Body of pancreas (tissue), 4 donors: ENCODE data around the gene VMAC. TPM values are rescaled to one million over a fixed set of nuclear protein-coding genes. Genes with fewer than 3 reads are reported as not detected.

ENCODE experiments used
- ATAC-seq: fragments of 150-250 bp; one replicate; pipeline ENCODE4 v1.9.1; 2016
- DNase-seq, 4 donors: peaks; one replicate each; pipeline ENCODE4 v3.0.0-alpha.2; 2019
- H3K27ac ChIP-seq, 4 donors: fragments of 200-600 bp; sonication (generic); 1 replicate in 3 of 4; 2 replicates in 1 of 4; pipeline versions ENCODE4 v1.5.1 to v1.6.1; 2016 to 2019; ENCODE audit warnings: mild to moderate bottlenecking in 1 of 4, mixed read lengths in 1 of 4, moderate library complexity in 1 of 4
- H3K27me3 ChIP-seq, 2 donors: fragments of 200-600 bp; sonication (generic); one replicate each; pipeline ENCODE4 v1.6.0; 2016; ENCODE audit warnings: mild to moderate bottlenecking in 1 of 2
- H3K36me3 ChIP-seq, 2 donors: fragments of 200-600 bp; sonication (generic); replicated peaks in 1 of 2; 2 replicates each; pipeline ENCODE4 v1.5.1; 2016; ENCODE audit warnings: low read depth in 2 of 2; ENCODE audit not compliant: insufficient read depth in 1 of 2
- H3K4me1 ChIP-seq: fragments of 200-600 bp; sonication (generic); one replicate; pipeline ENCODE4 v1.6.0; 2016
- H3K4me3 ChIP-seq, 2 donors: fragments of 200-600 bp; sonication (generic); 1 replicate in 1 of 2; 2 replicates in 1 of 2; pipeline ENCODE4 v1.5.1; 2016 to 2019
- H3K9me3 ChIP-seq, 3 donors: fragments of 200-600 bp; sonication (generic); 1 replicate in 2 of 3; 2 replicates in 1 of 3; pipeline ENCODE4 v1.5.1; 2016
- POLR2A ChIP-seq, 3 donors: fragments of 450-650 bp; IDR thresholded peaks; one replicate each; pipeline ENCODE4 v1.6.1; 2016; ENCODE audit warnings: antibody characterized with exemption in 3 of 3, mild to moderate bottlenecking in 2 of 3
- WGBS, 2 donors: methylation state at CpG; one replicate each; pipeline ENCODE4 v1.1.5; 2017; 5-methylcytosine and 5-hydroxymethylcytosine counted together
- intact Hi-C: fragments of 100-400 bp; cut with DNase I; formaldehyde crosslinking; loops from one replicate; pipeline ENCODE4 v1.15.1; 2023
- total RNA-seq, 2 donors: library from RNA; depleted of rRNA; stranded (reverse); fragments of >200 nt; gene quantifications; one replicate each; pipeline ENCODE4 v1.1.0, GENCODE V29; 2016
- TF ChIP-seq, protein P1 (sequence below), 7 experiments: fragments of 450-650 bp in 4 of 7; fragments of 200-600 bp in 3 of 7; sonication (generic) in 3 of 7; IDR thresholded peaks; one replicate each; pipeline ENCODE4 v1.5.1; 2016 to 2019; ENCODE audit warnings: antibody characterized with exemption in 7 of 7

The VMAC gene
- total RNA-seq, 2 donors from 2014 or later = 12.5 to 15.3 TPM

- intact Hi-C loops = no loop called here
- 84 to 93% methylated on average over 8 of the region's 8 CpGs for WGBS, 2 donors
- ATAC-seq (no peak), DNase-seq (no peak)
- Histone ChIP-seq H3K36me3 (peaks cover 5 to 7% of the 10 kb centered on the region in 2 donors), H3K9me3 (no peaks in the 10 kb centered on the region), H3K4me3 (no peak overlapping the region), H3K4me1 (peaks cover 4% of the 10 kb centered on the region), H3K27ac (no peak overlapping the region), H3K27me3 (no peaks in the 10 kb centered on the region)
- TF ChIP-seq, protein P1, sequence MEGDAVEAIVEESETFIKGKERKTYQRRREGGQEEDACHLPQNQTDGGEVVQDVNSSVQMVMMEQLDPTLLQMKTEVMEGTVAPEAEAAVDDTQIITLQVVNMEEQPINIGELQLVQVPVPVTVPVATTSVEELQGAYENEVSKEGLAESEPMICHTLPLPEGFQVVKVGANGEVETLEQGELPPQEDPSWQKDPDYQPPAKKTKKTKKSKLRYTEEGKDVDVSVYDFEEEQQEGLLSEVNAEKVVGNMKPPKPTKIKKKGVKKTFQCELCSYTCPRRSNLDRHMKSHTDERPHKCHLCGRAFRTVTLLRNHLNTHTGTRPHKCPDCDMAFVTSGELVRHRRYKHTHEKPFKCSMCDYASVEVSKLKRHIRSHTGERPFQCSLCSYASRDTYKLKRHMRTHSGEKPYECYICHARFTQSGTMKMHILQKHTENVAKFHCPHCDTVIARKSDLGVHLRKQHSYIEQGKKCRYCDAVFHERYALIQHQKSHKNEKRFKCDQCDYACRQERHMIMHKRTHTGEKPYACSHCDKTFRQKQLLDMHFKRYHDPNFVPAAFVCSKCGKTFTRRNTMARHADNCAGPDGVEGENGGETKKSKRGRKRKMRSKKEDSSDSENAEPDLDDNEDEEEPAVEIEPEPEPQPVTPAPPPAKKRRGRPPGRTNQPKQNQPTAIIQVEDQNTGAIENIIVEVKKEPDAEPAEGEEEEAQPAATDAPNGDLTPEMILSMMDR (IDR thresholded peaks at IDR 0.05) = no peak
- TF ChIP-seq POLR2A (IDR thresholded peaks at IDR 0.05) = no peak
Observed at GRCh38 chr19:5895890-5896289, 8.8 kb upstream of the VMAC start.

DNA sequence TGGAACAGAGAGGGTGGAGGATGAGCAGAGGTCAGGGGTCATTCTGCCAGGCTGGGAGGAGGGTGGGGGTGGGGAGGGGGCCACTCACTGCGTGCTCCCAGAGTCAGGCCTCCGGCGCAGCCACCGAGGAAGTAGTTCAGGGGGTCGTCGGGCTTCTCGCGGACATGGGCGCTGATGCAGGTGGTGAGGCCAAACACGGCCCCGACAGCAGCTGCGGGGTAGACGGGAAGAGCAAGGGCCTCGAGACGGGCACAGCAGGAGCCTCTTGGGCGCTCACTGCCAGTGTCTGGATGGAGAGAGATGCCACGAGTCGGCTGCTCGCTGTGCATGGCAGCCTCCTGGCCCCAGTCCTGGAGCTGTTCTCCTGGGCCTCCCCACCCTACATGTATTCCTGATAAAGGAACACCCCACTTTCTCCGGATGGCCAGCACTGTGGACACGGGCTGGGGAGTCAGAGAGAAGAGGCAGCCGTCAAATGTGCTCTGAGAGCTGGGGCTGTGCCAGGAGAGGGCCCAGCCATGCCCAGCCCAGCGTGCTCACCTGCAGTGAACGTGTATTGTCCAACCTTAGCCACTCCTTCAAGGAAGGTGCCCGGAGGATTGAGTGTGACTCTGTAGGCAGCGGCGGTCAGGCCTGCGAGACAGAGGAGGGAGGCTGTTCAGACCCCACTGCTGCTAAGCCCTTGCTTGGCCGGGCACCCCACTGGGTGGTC lies 8.2 kb upstream of the VMAC start:
- no peak overlapping the region for H3K27ac ChIP-seq
- ATAC-seq = no peak
- intact Hi-C loops = no loop called here

GRCh38 chr19:5897189-5897969 lies 7.3 kb upstream of the VMAC start:
- no peak for DNase-seq
- WGBS, 2 donors = 93 to 94% methylated on average over 6 to 22 of the region's 30 CpGs
- TF ChIP-seq, protein P1 (IDR thresholded peaks at IDR 0.05) = no peak
- TF ChIP-seq POLR2A (IDR thresholded peaks at IDR 0.05) = no peak
- Histone ChIP-seq H3K27ac (no peak overlapping the region), H3K27me3 (no peaks in the 10 kb centered on the region), H3K4me3 (no peak overlapping the region), H3K4me1 (peaks cover 5% of the 10 kb centered on the region), H3K36me3 (peaks cover 5 to 7% of the 10 kb centered on the region in 2 donors), H3K9me3 (no peaks in the 10 kb centered on the region)
- intact Hi-C loops = no loop called here
- ATAC-seq = no peak

More for the DNA sequence above, 8.2 kb upstream of the VMAC start:
- no peak overlapping the region for H3K4me3 ChIP-seq
- TF ChIP-seq, protein P1 (IDR thresholded peaks at IDR 0.05) = no peak
- no peak for TF ChIP-seq POLR2A (IDR thresholded peaks at IDR 0.05)
- H3K27me3 ChIP-seq = no peaks in the 10 kb centered on the region
- DNase-seq = no peak
- 91 to 92% methylated on average over 17 to 29 of the region's 29 CpGs for WGBS, 2 donors
- peaks cover 5 to 7% of the 10 kb centered on the region in 2 donors for H3K36me3 ChIP-seq
- peaks cover 4% of the 10 kb centered on the region for H3K4me1 ChIP-seq
- H3K9me3 ChIP-seq = no peaks in the 10 kb centered on the region

GRCh38 chr19:5899728-5900526 lies 4.7 kb upstream of the VMAC start:
- intact Hi-C loops = no loop called here
- no peaks in the 10 kb centered on the region for H3K27me3 ChIP-seq
- WGBS, 2 donors = 85 to 87% methylated on average over 13 of the region's 13 CpGs
- no peak for DNase-seq
- H3K9me3 ChIP-seq = no peaks in the 10 kb centered on the region
- no peak overlapping the region for H3K27ac ChIP-seq
- TF ChIP-seq, protein P1 (IDR thresholded peaks at IDR 0.05) = no peak
- no peak for TF ChIP-seq POLR2A (IDR thresholded peaks at IDR 0.05)
- H3K4me3 ChIP-seq = no peak overlapping the region
- H3K4me1 ChIP-seq = peaks cover 13% of the 10 kb centered on the region
- no peak for ATAC-seq
- H3K36me3 ChIP-seq = peaks cover 5 to 7% of the 10 kb centered on the region in 2 donors
